SK-N-SH (cell line): Measurements from ENCODE around the gene KCNJ10. TPM values are rescaled to one million over a fixed set of nuclear protein-coding genes. Genes with fewer than 3 reads are reported as not detected.

Source experiments
- CTCF ChIA-PET: fragments of 300-600, 350-600 bp; formaldehyde crosslinking; extraction: SDS; loops from one replicate; lab custom pipeline; 2021; lab: Yijun Ruan, JAX
- POLR2A ChIA-PET: fragments of 350-600 bp; sonication (Branson Sonifier 250); formaldehyde crosslinking; extraction: SDS; loops from one replicate; lab custom pipeline; 2020; ENCODE audit warnings: antibody characterized with exemption, inconsistent platforms; lab: Yijun Ruan, JAX
- DNase-seq: peaks from one replicate; pipeline ENCODE4 v3.0.0; 2012
- H2AFZ ChIP-seq: fragments of 200-600 bp; sonication (generic); 2 replicates; pipeline ENCODE4 v1.8.1; 2016; ENCODE audit warnings: antibody characterized with exemption, mild to moderate bottlenecking, low read depth
- H3F3A ChIP-seq: fragments of 200-600 bp; sonication (generic); replicated peaks from 2 replicates; pipeline ENCODE3; 2016; ENCODE audit warnings: antibody characterized with exemption, mild to moderate bottlenecking; ENCODE audit not compliant: insufficient read depth
- H3K27ac ChIP-seq, 2 experiments: fragments of 200-500 bp in 1 of 2; fragments of 200-600 bp in 1 of 2; sonication (Bioruptor generic) in 1 of 2; sonication (generic), shearing (Covaris generic) in 1 of 2; 2 replicates each; pipeline versions ENCODE4 v1.5.1 to v1.6.1; 2014 to 2016; ENCODE audit warnings: low read depth in 2 of 2, inconsistent platforms in 1 of 2, low read length in 1 of 2, mild to moderate bottlenecking in 1 of 2, mixed read lengths in 1 of 2
- H3K27me3 ChIP-seq: fragments of 200-600 bp; sonication (generic), shearing (Covaris generic); 2 replicates; pipeline ENCODE4 v1.6.1; 2016; ENCODE audit warnings: mixed run types; ENCODE audit not compliant: insufficient read depth
- H3K36me3 ChIP-seq, 2 experiments: fragments of 200-500 bp in 1 of 2; fragments of 200-600 bp in 1 of 2; sonication (Bioruptor generic) in 1 of 2; sonication (generic) in 1 of 2; replicated peaks in 1 of 2; 2 replicates each; pipeline versions ENCODE3 to v1.5.1; 2014 to 2016; ENCODE audit warnings: low read length in 1 of 2, mild to moderate bottlenecking in 1 of 2; ENCODE audit not compliant: insufficient read depth in 2 of 2, control insufficient read depth in 1 of 2
- H3K4me1 ChIP-seq, 2 experiments: fragments of 200-500 bp in 1 of 2; fragments of 200-600 bp in 1 of 2; sonication (Bioruptor generic) in 1 of 2; sonication (generic), shearing (Covaris generic) in 1 of 2; 2 replicates each; pipeline versions ENCODE4 v1.5.1 to v1.6.1; 2014 to 2016; ENCODE audit warnings: low read depth in 1 of 2, low read length in 1 of 2, mixed run types in 1 of 2; ENCODE audit not compliant: insufficient read depth in 2 of 2, control insufficient read depth in 1 of 2
- H3K4me2 ChIP-seq: fragments of 200-600 bp; sonication (generic), shearing (Covaris generic); 2 replicates; pipeline ENCODE4 v1.6.1; 2017; ENCODE audit warnings: mixed run types
- H3K4me3 ChIP-seq, 2 experiments: fragments of 200-500 bp in 1 of 2; fragments of 200-600 bp in 1 of 2; sonication (Bioruptor generic) in 1 of 2; sonication (generic), shearing (Covaris generic) in 1 of 2; 2 replicates each; pipeline versions ENCODE4 v1.5.1 to v1.8.1; 2014 to 2016; ENCODE audit warnings: low read depth in 2 of 2, inconsistent platforms in 1 of 2, low read length in 1 of 2, mild to moderate bottlenecking in 1 of 2, mixed read lengths in 1 of 2, moderate library complexity in 1 of 2
- H3K79me2 ChIP-seq: fragments of 200-600 bp; sonication (generic); 2 replicates; pipeline ENCODE4 v1.8.1; 2017; ENCODE audit warnings: mild to moderate bottlenecking; ENCODE audit not compliant: insufficient read depth
- H3K9ac ChIP-seq: fragments of 200-600 bp; sonication (generic); 2 replicates; pipeline ENCODE4 v1.6.1; 2017; ENCODE audit warnings: mixed run types
- H3K9me2 ChIP-seq: fragments of 200-600 bp; sonication (generic); 2 replicates; pipeline ENCODE4 v1.6.1; 2017; ENCODE audit warnings: mixed run types
- H3K9me3 ChIP-seq: fragments of 200-600 bp; sonication (generic); 2 replicates; pipeline ENCODE4 v1.6.1; 2017; ENCODE audit warnings: mixed run types, mild to moderate bottlenecking, moderate library complexity
- H4K20me1 ChIP-seq: fragments of 200-600 bp; sonication (generic); 2 replicates; pipeline ENCODE4 v1.6.1; 2017; ENCODE audit warnings: mild to moderate bottlenecking, mixed run types; ENCODE audit not compliant: insufficient read depth
- CHD2 ChIP-seq: fragments of 150-350 bp; IDR thresholded peaks from 2 replicates; pipeline ENCODE4 v1.6.1; 2018; ENCODE audit warnings: low read length; ENCODE audit not compliant: partially characterized antibody
- ELF1 ChIP-seq: IDR thresholded peaks from 2 replicates; pipeline ENCODE4 v1.4.0; 2012
- EP300 ChIP-seq, 2 experiments: IDR thresholded peaks; 2 replicates each; pipeline versions ENCODE4 v1.4.0 to v1.6.1; 2012; ENCODE audit warnings: borderline replicate concordance in 1 of 2, low read depth in 1 of 2, low read length in 1 of 2
- EZH2phosphoT487 ChIP-seq: fragments of 200-600 bp; sonication (generic); IDR thresholded peaks from 2 replicates; pipeline ENCODE4 v1.6.1; 2017; ENCODE audit warnings: low read depth, mixed run types, mild to moderate bottlenecking, antibody characterized with exemption, moderate library complexity, borderline replicate concordance
- FOSL2 ChIP-seq: IDR thresholded peaks from 2 replicates; pipeline ENCODE4 v1.4.0; 2012; ENCODE audit warnings: low read depth, mild to moderate bottlenecking, moderate library complexity, borderline replicate concordance
- FOXM1 ChIP-seq: IDR thresholded peaks from 2 replicates; pipeline ENCODE4 v1.4.0; 2012; ENCODE audit warnings: low read depth, mild to moderate bottlenecking
- GABPA ChIP-seq: IDR thresholded peaks from 2 replicates; pipeline ENCODE4 v1.4.0; 2012; ENCODE audit warnings: low read depth, mild to moderate bottlenecking
- GATA2 ChIP-seq: sonication (generic); formaldehyde crosslinking; IDR thresholded peaks from 2 replicates; pipeline ENCODE4 v1.5.0; 2020; ENCODE audit warnings: mild to moderate bottlenecking, missing genetic modification reagents
- MXI1 ChIP-seq: IDR thresholded peaks from 2 replicates; pipeline ENCODE4 v1.6.1; 2012; ENCODE audit warnings: mild to moderate bottlenecking, low read depth, low read length, improper control_type of control experiment
- POLR2AphosphoS5 ChIP-seq: IDR thresholded peaks from 2 replicates; pipeline ENCODE4 v1.6.1; 2012; ENCODE audit warnings: low read depth, low read length
- RXRA ChIP-seq: IDR thresholded peaks from 2 replicates; pipeline ENCODE4 v1.4.0; 2012; ENCODE audit warnings: low read depth, mild to moderate bottlenecking, borderline replicate concordance
- SIN3A ChIP-seq: IDR thresholded peaks from 2 replicates; pipeline ENCODE4 v1.6.1; 2012; ENCODE audit warnings: low read depth, mild to moderate bottlenecking, low read length, moderate library complexity, borderline replicate concordance
- SMC3 ChIP-seq: IDR thresholded peaks from 2 replicates; pipeline ENCODE4 v1.6.1; 2012; ENCODE audit warnings: low read depth, low read length, improper control_type of control experiment
- TAF1 ChIP-seq: IDR thresholded peaks from 2 replicates; pipeline ENCODE4 v1.6.1; 2012; ENCODE audit warnings: low read depth, mild to moderate bottlenecking, low read length, moderate library complexity, borderline replicate concordance
- TEAD4 ChIP-seq: IDR thresholded peaks from 2 replicates; pipeline ENCODE4 v1.4.0; 2012; ENCODE audit warnings: mild to moderate bottlenecking, borderline replicate concordance; ENCODE audit not compliant: insufficient read depth
- WGBS: methylation state at CpG from one replicate; pipeline ENCODE4 v1.1.6; 2017; ENCODE audit warnings: low lambda C conversion rate; 5-methylcytosine and 5-hydroxymethylcytosine counted together
- polyA plus RNA-seq, 3 experiments: library from polyadenylated mRNA; depleted of rRNA; stranded (reverse); fragments of >200 nt; gene quantifications; 2 replicates each; pipeline ENCODE4 v1.2.3, GENCODE V29; 2012
- TF ChIP-seq, protein P1 (sequence below): IDR thresholded peaks from 2 replicates; pipeline ENCODE4 v1.4.0; 2012; ENCODE audit warnings: low read depth, borderline replicate concordance
- TF ChIP-seq, protein P2 (sequence below): IDR thresholded peaks from 2 replicates; pipeline ENCODE4; 2012

The KCNJ10 gene
- polyA plus RNA-seq, 1 of the 3 experiments (the other 2 are of a cell fraction), result not detected

DNA sequence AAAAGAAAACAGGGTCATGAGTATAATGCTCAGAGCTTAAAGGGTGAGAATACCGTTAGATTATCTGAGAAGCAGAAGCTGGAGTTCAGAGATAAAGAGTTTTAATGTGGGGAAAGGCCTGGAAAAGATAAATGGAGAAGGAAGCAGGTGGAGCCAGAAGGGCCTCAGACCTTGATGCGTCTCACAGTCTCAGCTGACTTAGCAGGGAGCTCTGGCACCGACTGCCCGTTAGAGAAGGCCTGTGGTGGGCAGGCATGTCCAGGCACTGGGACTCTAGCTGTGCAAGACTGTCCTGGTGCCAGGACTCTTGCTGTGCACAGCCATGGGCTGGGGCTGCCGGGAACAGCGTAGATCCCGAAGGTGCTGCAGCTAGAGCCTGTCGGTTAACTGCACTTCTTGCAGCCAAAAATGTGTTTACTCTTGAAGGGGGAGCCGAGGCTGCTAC, 112.1 kb downstream of the KCNJ10 start:
- ChIA-PET POLR2A (no interaction called here), CTCF (interaction anchor here (0.5 to 13.1 kb wide), 5 partner anchors 12 to 136 kb away, joined by 3 to 100 read pairs (median 3); partner anchors contain the start of gene IGSF9)
- H3F3A ChIP-seq, result no peaks in the 10 kb centered on the region
- no peak for DNase-seq
- H3K27ac ChIP-seq, result no peak overlapping the region
- no peaks in the 10 kb centered on the region for H3K79me2 ChIP-seq
- WGBS, result 39% methylated on average over 8 of the region's 9 CpGs
- no peaks in the 10 kb centered on the region for H3K36me3 ChIP-seq
- no peaks in the 10 kb centered on the region for H4K20me1 ChIP-seq
- no peaks in the 10 kb centered on the region for H3K9me3 ChIP-seq
- H2AFZ ChIP-seq, result no peak overlapping the region
- no peak overlapping the region for H3K4me2 ChIP-seq
- TF ChIP-seq MXI1, result no peak
- no peak for TF ChIP-seq POLR2AphosphoS5
- no peak for TF ChIP-seq EP300 (IDR thresholded peaks at IDR 0.05; ENCODE audit: borderline replicate concordance in 1 of 2, low read depth in 1 of 2, low read length in 1 of 2)
- TF ChIP-seq FOSL2, result no peak
- TF ChIP-seq SIN3A, result no peak
- no peak for TF ChIP-seq TEAD4
- TF ChIP-seq, protein P1, sequence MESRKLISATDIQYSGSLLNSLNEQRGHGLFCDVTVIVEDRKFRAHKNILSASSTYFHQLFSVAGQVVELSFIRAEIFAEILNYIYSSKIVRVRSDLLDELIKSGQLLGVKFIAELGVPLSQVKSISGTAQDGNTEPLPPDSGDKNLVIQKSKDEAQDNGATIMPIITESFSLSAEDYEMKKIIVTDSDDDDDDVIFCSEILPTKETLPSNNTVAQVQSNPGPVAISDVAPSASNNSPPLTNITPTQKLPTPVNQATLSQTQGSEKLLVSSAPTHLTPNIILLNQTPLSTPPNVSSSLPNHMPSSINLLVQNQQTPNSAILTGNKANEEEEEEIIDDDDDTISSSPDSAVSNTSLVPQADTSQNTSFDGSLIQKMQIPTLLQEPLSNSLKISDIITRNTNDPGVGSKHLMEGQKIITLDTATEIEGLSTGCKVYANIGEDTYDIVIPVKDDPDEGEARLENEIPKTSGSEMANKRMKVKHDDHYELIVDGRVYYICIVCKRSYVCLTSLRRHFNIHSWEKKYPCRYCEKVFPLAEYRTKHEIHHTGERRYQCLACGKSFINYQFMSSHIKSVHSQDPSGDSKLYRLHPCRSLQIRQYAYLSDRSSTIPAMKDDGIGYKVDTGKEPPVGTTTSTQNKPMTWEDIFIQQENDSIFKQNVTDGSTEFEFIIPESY, result no peak
- TF ChIP-seq, protein P2, sequence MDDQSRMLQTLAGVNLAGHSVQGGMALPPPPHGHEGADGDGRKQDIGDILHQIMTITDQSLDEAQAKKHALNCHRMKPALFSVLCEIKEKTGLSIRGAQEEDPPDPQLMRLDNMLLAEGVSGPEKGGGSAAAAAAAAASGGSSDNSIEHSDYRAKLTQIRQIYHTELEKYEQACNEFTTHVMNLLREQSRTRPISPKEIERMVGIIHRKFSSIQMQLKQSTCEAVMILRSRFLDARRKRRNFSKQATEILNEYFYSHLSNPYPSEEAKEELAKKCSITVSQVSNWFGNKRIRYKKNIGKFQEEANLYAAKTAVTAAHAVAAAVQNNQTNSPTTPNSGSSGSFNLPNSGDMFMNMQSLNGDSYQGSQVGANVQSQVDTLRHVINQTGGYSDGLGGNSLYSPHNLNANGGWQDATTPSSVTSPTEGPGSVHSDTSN, result no peak
- TF ChIP-seq TAF1, result no peak
- no peak for TF ChIP-seq EZH2phosphoT487
- no peak for TF ChIP-seq ELF1
- TF ChIP-seq CHD2, result no peak
- no peak for TF ChIP-seq RXRA
- TF ChIP-seq GABPA, result no peak
- no peak for TF ChIP-seq SMC3
- no peak for TF ChIP-seq FOXM1
- no peak for TF ChIP-seq GATA2 (CRISPR knock-in tag)
- H3K27me3 ChIP-seq, result no peaks in the 10 kb centered on the region
- H3K4me3 ChIP-seq, result no peak overlapping the region
- H3K9me2 ChIP-seq, result no peaks in the 10 kb centered on the region
- no peak overlapping the region for H3K9ac ChIP-seq
- no peaks in the 10 kb centered on the region for H3K4me1 ChIP-seq
